OCI-LY3 (cell line): Measurements from ENCODE around the gene TEX10.

Experiments
- EZH2phosphoT487 ChIP-seq: fragments of 200-600 bp; shearing (Covaris generic); IDR thresholded peaks from 2 replicates; pipeline ENCODE4 v1.6.1; 2018; ENCODE audit warnings: antibody characterized with exemption, mixed run types, low read depth
- TF ChIP-seq, protein P1 (sequence below): fragments of 200-600, 300-600 bp; sonication (generic); IDR thresholded peaks from 2 replicates; pipeline ENCODE4 v1.5.1; 2014; ENCODE audit warnings: antibody characterized with exemption, low read length, low read depth

DNA sequence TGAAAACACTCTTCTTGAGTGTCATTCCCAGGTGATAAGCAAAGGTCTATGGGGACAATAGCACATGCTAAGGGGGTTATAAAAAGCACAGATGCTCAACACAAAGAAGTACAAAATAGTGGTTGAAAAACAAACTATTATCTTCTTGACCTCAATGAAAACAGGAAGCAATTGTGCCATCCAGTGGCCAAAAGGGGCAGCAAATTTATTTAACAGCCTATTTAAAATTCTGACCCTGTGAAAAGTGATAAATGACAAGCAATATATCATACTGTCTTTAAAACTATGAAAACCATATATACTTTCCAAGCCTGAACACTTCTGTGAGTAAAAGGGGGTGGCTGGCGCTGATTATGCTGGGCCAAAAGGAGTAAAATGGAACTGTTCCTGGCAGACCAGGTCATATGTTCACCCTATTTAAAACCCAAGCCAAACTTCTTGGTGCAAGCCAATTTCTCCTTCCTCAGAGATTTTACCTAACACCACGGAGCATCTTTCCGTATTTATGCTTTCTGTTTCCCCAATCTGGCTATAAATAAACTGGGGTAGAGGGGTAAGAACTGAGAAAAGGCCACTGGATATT is 29.7 kb downstream of the TEX10 start:
- TF ChIP-seq, protein P1, sequence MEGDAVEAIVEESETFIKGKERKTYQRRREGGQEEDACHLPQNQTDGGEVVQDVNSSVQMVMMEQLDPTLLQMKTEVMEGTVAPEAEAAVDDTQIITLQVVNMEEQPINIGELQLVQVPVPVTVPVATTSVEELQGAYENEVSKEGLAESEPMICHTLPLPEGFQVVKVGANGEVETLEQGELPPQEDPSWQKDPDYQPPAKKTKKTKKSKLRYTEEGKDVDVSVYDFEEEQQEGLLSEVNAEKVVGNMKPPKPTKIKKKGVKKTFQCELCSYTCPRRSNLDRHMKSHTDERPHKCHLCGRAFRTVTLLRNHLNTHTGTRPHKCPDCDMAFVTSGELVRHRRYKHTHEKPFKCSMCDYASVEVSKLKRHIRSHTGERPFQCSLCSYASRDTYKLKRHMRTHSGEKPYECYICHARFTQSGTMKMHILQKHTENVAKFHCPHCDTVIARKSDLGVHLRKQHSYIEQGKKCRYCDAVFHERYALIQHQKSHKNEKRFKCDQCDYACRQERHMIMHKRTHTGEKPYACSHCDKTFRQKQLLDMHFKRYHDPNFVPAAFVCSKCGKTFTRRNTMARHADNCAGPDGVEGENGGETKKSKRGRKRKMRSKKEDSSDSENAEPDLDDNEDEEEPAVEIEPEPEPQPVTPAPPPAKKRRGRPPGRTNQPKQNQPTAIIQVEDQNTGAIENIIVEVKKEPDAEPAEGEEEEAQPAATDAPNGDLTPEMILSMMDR, result peak; percentile 78
- no peak for TF ChIP-seq EZH2phosphoT487
